Esophagus (tissue), 2 donors: ENCODE measurements around the gene EAPP. TPM values are rescaled to one million over a fixed set of nuclear protein-coding genes. Genes with fewer than 3 reads are reported as not detected.
A peak's percentile ranks its signal among the peaks of the same experiment; 100 is the strongest.
"Not testable (repeated sequence)": the region's sequence is repeated elsewhere in the genome, so short reads cannot be mapped to it uniquely, and the experiment has no call there.

Source experiments
- H3K27ac ChIP-seq, 2 donors: one replicate each; pipeline ENCODE4 v1.5.1; 2013; ENCODE audit warnings: low read depth in 2 of 2, mild to moderate bottlenecking in 2 of 2, inconsistent platforms in 1 of 2, low read length in 1 of 2, moderate library complexity in 1 of 2
- H3K27me3 ChIP-seq, 2 donors: one replicate each; pipeline ENCODE4 v1.6.1; 2013; ENCODE audit warnings: low read length in 2 of 2, control low read depth in 1 of 2, mild to moderate bottlenecking in 1 of 2; ENCODE audit not compliant: insufficient read depth in 2 of 2, control insufficient read depth in 1 of 2
- H3K36me3 ChIP-seq, 2 donors: one replicate each; pipeline ENCODE4 v1.6.1; 2013; ENCODE audit warnings: low read length in 1 of 2; ENCODE audit not compliant: control insufficient read depth in 2 of 2, insufficient read depth in 2 of 2
- H3K4me1 ChIP-seq, 2 donors: one replicate each; pipeline ENCODE4 v1.6.1; 2013; ENCODE audit warnings: low read length in 1 of 2; ENCODE audit not compliant: control insufficient read depth in 2 of 2, insufficient read depth in 2 of 2
- H3K4me3 ChIP-seq, 2 donors: one replicate each; pipeline ENCODE4 v1.5.1; 2013; ENCODE audit warnings: low read length in 2 of 2, mild to moderate bottlenecking in 2 of 2, low read depth in 1 of 2, moderate library complexity in 1 of 2
- H3K9me3 ChIP-seq, 2 donors: one replicate each; pipeline ENCODE4 v1.6.1; 2013; ENCODE audit warnings: mild to moderate bottlenecking in 2 of 2, low read depth in 1 of 2, low read length in 1 of 2, moderate library complexity in 1 of 2; ENCODE audit not compliant: control insufficient read depth in 2 of 2, insufficient read depth in 1 of 2
- WGBS, 2 donors: extraction: QIAGEN DNeasy Blood & Tissue Kit; methylation state at CpG; one replicate each; pipeline ENCODE4 v1.1.7; 2013; 5-methylcytosine and 5-hydroxymethylcytosine counted together
- polyA plus RNA-seq, 2 donors: library from polyadenylated mRNA; stranded (reverse); fragments of 200-250 nt; gene quantifications; one replicate each; pipeline ENCODE4 v1.2.3, GENCODE V29; 2013
- donor health status: healthy with polysubstance abuse.
- donor health status: Bipolar disorder and iron deficiency.

The EAPP gene
- polyA plus RNA-seq, 2 donors = 18.8 to 27.9 TPM

DNA sequence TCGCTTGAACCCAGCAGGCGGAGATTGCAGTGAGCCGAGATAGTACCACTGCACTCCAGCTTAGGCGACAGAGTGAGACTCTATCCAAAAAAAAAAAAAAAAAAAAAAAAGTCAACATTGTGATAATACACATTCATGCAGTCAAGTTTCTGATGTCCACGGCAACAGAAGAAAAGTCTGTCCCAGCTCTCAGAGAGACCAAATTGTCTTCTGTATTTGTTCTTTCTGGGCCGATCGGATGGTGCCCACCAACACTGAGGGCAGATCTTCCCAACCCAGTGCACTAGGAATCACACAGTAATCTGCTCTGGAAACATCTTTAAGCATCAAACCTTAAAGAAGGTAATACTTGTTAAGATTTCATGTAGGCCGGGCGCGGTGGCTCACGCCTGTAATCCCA, 31.6 kb downstream of the EAPP start:
- no peaks in the 10 kb centered on the region for H3K36me3 ChIP-seq
- H3K4me3 ChIP-seq = no peak overlapping the region
- no peaks in the 10 kb centered on the region for H3K4me1 ChIP-seq
- H3K9me3 ChIP-seq = no peaks in the 10 kb centered on the region
- WGBS, 2 donors = 96 to 97% methylated on average over 11 of the region's 11 CpGs
- H3K27ac ChIP-seq = no peak overlapping the region
- H3K27me3 ChIP-seq = no peaks in the 10 kb centered on the region

DNA sequence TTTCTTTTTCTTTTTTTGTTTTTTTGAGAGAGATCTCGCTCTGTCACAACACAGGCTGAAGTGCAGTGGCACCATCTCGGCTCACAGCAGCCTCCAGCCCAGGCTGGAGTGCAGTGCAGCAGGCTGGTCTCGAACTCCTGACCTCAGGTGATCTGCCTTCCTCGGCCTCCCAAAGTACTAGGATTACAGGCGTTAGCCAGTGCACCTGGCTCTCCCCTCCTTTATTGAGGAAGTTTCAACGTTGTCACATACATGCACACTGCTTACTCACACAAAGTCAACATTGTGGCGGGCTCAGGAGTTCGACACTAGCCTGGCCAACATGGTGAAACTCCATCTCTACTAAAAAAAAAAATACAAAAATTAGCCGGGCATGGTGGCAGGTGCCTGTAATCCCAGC, 32.0 kb downstream of the EAPP start:
- Histone ChIP-seq H3K36me3 (no peaks in the 10 kb centered on the region), H3K4me1 (no peaks in the 10 kb centered on the region), H3K27me3 (no peaks in the 10 kb centered on the region), H3K9me3 (no peaks in the 10 kb centered on the region), H3K4me3 (no peak overlapping the region), H3K27ac (no peak overlapping the region)
- WGBS, 2 donors = 84 to 88% methylated on average over 9 of the region's 9 CpGs

GRCh38 chr14:34505124-34505491, 34.4 kb downstream of the EAPP start:
- not testable (repeated sequence) for H3K36me3 ChIP-seq, H3K9me3 ChIP-seq, H3K4me3 ChIP-seq, H3K27ac ChIP-seq, H3K4me1 ChIP-seq, H3K27me3 ChIP-seq
- 84 to 88% methylated on average over 5 of the region's 5 CpGs for WGBS, 2 donors

DNA sequence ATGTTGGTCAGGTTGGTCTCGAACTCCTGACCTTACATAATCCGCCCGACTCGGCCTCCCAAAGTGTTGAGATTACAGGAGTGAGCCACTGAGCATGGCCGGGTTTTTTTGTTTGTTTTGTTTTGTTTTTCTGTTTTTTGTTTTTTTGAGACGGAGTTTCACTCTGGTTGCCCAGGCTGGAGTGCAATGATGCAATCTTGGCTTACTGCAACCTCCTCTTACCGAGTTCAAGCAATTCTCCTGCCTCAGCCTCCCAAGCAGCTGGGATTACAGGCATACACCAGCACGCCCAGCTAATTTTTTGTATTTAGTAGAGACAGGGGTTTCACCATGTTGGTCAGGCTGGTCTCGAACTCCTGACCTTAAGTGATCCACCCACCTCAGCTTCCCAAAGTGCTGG, 35.5 kb downstream of the EAPP start:
- H3K4me1 ChIP-seq, H3K27me3 ChIP-seq, H3K36me3 ChIP-seq, H3K27ac ChIP-seq, H3K4me3 ChIP-seq, H3K9me3 ChIP-seq: not testable (repeated sequence)
- WGBS, 2 donors = 77 to 83% methylated on average over 9 of the region's 9 CpGs

GRCh38 chr14:34502545-34503225, 36.8 kb downstream of the EAPP start:
- H3K27ac ChIP-seq = no peak overlapping the region
- 59 to 68% methylated on average over 2 of the region's 2 CpGs for WGBS, 2 donors
- no peaks in the 10 kb centered on the region for H3K27me3 ChIP-seq
- H3K36me3 ChIP-seq = no peaks in the 10 kb centered on the region
- H3K9me3 ChIP-seq = no peaks in the 10 kb centered on the region
- peaks cover 0 to 2% of the 10 kb centered on the region in 2 donors for H3K4me1 ChIP-seq
- no peak overlapping the region for H3K4me3 ChIP-seq

DNA sequence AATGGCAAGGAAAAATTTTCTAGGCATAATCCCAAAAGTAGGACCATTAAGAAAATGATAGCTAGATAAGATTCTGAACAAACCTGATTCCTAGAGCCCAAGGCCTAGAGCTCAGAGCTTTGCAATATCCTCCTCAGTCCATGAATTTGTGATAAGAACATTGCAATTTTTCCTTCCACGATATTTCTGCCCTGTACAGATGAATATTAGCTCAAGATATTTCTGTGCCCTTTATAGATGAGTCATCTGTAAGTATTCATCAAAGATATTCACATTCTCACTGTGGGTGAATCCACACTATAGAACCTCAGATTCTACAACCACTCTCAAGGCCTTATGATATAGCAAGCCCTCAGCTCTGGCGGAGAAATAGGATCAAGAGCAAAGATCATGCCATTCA, 37.5 kb downstream of the EAPP start:
- H3K27ac ChIP-seq = no peak overlapping the region
- H3K4me3 ChIP-seq = no peak overlapping the region
- H3K4me1 ChIP-seq = peaks cover 0 to 2% of the 10 kb centered on the region in 2 donors
- no peaks in the 10 kb centered on the region for H3K36me3 ChIP-seq
- H3K9me3 ChIP-seq = no peaks in the 10 kb centered on the region
- H3K27me3 ChIP-seq = no peaks in the 10 kb centered on the region
- WGBS, 2 donors = 80 to 81% methylated on average over 2 of the region's 2 CpGs

DNA sequence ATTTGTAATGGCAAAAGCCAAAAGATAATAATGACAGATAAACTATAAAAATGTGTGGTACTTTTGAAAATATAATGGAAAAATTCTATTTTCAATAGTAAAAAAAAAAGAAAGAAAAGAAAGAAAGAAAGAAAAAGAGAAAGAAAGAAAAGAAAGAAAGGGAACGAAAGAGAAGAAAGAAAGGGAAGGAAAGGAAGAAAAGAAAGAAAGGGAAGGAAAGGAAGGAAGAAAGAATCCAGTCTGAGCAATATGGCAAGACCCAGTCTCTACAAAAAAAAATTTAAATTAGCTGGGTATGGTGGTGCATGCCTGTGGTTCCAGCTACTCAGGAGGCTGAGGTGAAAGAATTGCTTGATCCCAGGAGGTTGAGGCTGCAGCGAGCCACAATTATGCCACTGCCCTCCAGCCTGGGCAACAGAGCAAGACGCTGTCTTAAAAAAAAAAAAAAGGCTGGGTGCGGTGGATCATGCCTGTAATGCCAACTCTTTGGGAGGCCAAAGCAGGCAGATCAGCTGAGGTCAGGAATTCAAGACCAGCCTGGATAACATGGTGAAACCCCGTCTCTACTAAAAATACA, 38.4 kb downstream of the EAPP start:
- Histone ChIP-seq H3K9me3 (no peaks in the 10 kb centered on the region), H3K4me1 (peaks cover 0 to 4% of the 10 kb centered on the region in 2 donors), H3K36me3 (no peaks in the 10 kb centered on the region), H3K4me3 (no peak overlapping the region), H3K27ac (no peak overlapping the region), H3K27me3 (no peaks in the 10 kb centered on the region)
- 93 to 96% methylated on average over 4 to 5 of the region's 5 CpGs for WGBS, 2 donors

GRCh38 chr14:34498684-34499412, 40.7 kb downstream of the EAPP start:
- whole genome bisulfite sequencing, 2 donors = 77 to 80% methylated on average over 6 of the region's 6 CpGs
- no peaks in the 10 kb centered on the region for H3K27me3 ChIP-seq
- peaks cover 0 to 6% of the 10 kb centered on the region in 2 donors for H3K4me1 ChIP-seq
- no peak overlapping the region for H3K27ac ChIP-seq
- H3K9me3 ChIP-seq = no peaks in the 10 kb centered on the region
- no peak overlapping the region for H3K4me3 ChIP-seq
- H3K36me3 ChIP-seq = no peaks in the 10 kb centered on the region

GRCh38 chr14:34496679-34497513, 42.6 kb downstream of the EAPP start:
- Histone ChIP-seq H3K4me3 (no peak overlapping the region), H3K27me3 (no peaks in the 10 kb centered on the region), H3K36me3 (no peaks in the 10 kb centered on the region), H3K27ac (peak overlapping the region; percentile 89 to 96), H3K4me1 (peaks cover 0 to 6% of the 10 kb centered on the region in 2 donors), H3K9me3 (no peaks in the 10 kb centered on the region)
- 23 to 47% methylated on average over 14 of the region's 14 CpGs for WGBS, 2 donors
